ENCODE results near the gene NUB1. TPM values are rescaled to one million over a fixed set of nuclear protein-coding genes. Genes with fewer than 3 reads are reported as not detected.

NUB1 gene
- total RNA-seq, 4 donors from 2014 or later = 45.9 to 59.1 (median 53.0) TPM

GRCh38 chr7:151426441-151426903, 84.9 kb downstream of the NUB1 start:
- no peak for TF ChIP-seq CTCF (IDR thresholded peaks at IDR 0.05)
- peak; percentile 41 to 57 for TF ChIP-seq POLR2AphosphoS5 (IDR thresholded peaks at IDR 0.05)
- peak; percentile 51 for TF ChIP-seq EP300 (IDR thresholded peaks at IDR 0.05)
- no peak for TF ChIP-seq POLR2A (IDR thresholded peaks at IDR 0.05; ENCODE audit: low read depth)
- Histone ChIP-seq H3K9me3 (peaks cover 0 to 12% (median 0%) of the 10 kb centered on the region in 4 donors), H3K27ac (replicated peaks in 1 of 4) (peak overlapping the region; percentile 62 to 75 (median 62)), H3K4me1 (peaks cover 3 to 31% (median 20%) of the 10 kb centered on the region in 4 donors), H3K36me3 (no peaks in the 10 kb centered on the region), H3K27me3 (no peaks in the 10 kb centered on the region), H3K4me3 (peak overlapping the region in 2 of 4 donors; percentile 17 to 23)
- 40% methylated on average over 14 of the region's 14 CpGs for WGBS
- intact Hi-C loops (cut with DNase I) = no loop called here
- no peak for DNase-seq (ENCODE audit: extremely low spot score)

DNA sequence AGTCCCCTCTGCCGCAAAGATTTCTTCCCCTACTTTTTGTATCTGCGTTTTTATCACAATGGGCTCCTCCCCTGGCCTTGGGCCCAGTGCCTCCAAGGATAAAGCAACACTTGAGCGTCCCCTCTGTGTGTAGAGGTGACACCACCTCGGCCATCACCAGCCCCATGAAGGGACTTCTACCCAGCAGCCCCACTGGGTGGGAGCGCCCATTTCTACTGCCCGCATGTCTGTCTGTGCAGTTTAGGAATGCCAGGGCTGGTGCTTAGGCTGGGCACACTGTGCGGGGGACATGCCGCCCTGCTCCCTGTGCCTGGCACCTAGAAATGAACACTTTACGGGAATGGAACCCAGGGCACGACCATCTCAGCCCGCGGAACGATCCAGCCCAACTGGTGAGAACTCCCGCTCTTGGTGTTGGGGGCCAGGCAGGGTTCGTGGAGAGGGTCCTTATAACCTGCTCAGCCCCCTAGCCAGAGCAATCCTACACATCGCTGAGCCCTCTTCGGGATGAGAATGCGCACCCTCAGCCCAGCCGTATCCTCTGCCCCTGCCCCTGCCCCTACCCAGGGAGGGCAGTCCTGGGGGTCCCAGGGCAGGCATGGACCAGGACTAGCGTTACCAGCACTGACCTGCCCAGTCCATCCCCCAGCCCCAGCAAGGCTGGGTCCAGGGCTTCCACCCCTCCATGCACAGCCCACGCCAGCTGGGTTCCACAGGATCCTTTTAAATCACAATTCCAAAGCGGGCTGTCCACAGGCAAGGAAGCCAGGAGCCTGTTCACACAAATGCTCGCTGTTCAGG, 85.5 kb downstream of the NUB1 start:
- WGBS = 86% methylated on average over 17 of the region's 23 CpGs
- TF ChIP-seq POLR2AphosphoS5 (IDR thresholded peaks at IDR 0.05) (no peak), CTCF (IDR thresholded peaks at IDR 0.05) (no peak), EP300 (IDR thresholded peaks at IDR 0.05) (no peak), POLR2A (IDR thresholded peaks at IDR 0.05; ENCODE audit: low read depth) (no peak)
- H3K27me3 ChIP-seq = peaks cover 0 to 2% (median 0%) of the 10 kb centered on the region in 4 donors
- H3K4me3 ChIP-seq = no peak overlapping the region
- intact Hi-C loops (cut with DNase I) = no loop called here
- H3K36me3 ChIP-seq = no peaks in the 10 kb centered on the region
- H3K27ac ChIP-seq (replicated peaks in 1 of 4) = peak overlapping the region; percentile 62 to 75 (median 62)
- peaks cover 0 to 6% (median 0%) of the 10 kb centered on the region in 4 donors for H3K9me3 ChIP-seq
- peaks cover 3 to 31% (median 20%) of the 10 kb centered on the region in 4 donors for H3K4me1 ChIP-seq
- DNase-seq (ENCODE audit: extremely low spot score) = no peak

- Histone ChIP-seq H3K4me3 (no peak overlapping the region), H3K4me1 (peaks cover 3 to 31% (median 20%) of the 10 kb centered on the region in 4 donors), H3K9me3 (no peaks in the 10 kb centered on the region), H3K27ac (replicated peaks in 1 of 4) (peak overlapping the region; percentile 62 to 75 (median 62)), H3K36me3 (no peaks in the 10 kb centered on the region), H3K27me3 (peaks cover 0 to 4% (median 0%) of the 10 kb centered on the region in 4 donors)
- TF ChIP-seq POLR2A (IDR thresholded peaks at IDR 0.05; ENCODE audit: low read depth) (no peak), EP300 (IDR thresholded peaks at IDR 0.05) (no peak), POLR2AphosphoS5 (IDR thresholded peaks at IDR 0.05) (no peak), CTCF (IDR thresholded peaks at IDR 0.05) (no peak)
- intact Hi-C loops (cut with DNase I) = no loop called here
- 74% methylated on average over 5 of the region's 10 CpGs for WGBS
- no peak for DNase-seq (ENCODE audit: extremely low spot score)
Measured at GRCh38 chr7:151427705-151428377, 86.2 kb downstream of the NUB1 start.

Other genes starting within 250 kb of the NUB1 start
- gene GBX1, start 174.1 kb upstream of the NUB1 start, total RNA-seq = not detected
- gene ASB10, start 154.6 kb upstream of the NUB1 start, total RNA-seq = not detected
- gene H2BK1, start 131.3 kb upstream of the NUB1 start, total RNA-seq = not detected
- 10 to 100 TPM; 33.8 to 53.2 (median 39.0) TPM for gene ABCF2, start 114.6 kb upstream of the NUB1 start, total RNA-seq
- 10 to 100 TPM; 23.7 to 39.4 (median 26.8) TPM for gene CHPF2, start 109.3 kb upstream of the NUB1 start, total RNA-seq
- gene SMARCD3, start 93.1 kb upstream of the NUB1 start, total RNA-seq = 10 to 100 TPM; 25.3 to 43.4 (median 40.6) TPM
- 10 to 100 TPM in 2 of 4 donors, 1 to 10 TPM in 2; 5.4 to 11.8 (median 9.6) TPM for gene WDR86, start 68.2 kb downstream of the NUB1 start, total RNA-seq
- gene CRYGN, start 98.3 kb downstream of the NUB1 start, total RNA-seq = 1 to 10 TPM in 1 of 4 donors, under 1 TPM in 3; under 0.01 to 1.3 (median 0.25) TPM
- 100 to 1,000 TPM in 3 of 4 donors, 10 to 100 TPM in 1; 98.5 to 187 (median 163) TPM for gene RHEB, start 178.1 kb downstream of the NUB1 start, total RNA-seq